ENCODE results near the gene FAM107B.

DNA sequence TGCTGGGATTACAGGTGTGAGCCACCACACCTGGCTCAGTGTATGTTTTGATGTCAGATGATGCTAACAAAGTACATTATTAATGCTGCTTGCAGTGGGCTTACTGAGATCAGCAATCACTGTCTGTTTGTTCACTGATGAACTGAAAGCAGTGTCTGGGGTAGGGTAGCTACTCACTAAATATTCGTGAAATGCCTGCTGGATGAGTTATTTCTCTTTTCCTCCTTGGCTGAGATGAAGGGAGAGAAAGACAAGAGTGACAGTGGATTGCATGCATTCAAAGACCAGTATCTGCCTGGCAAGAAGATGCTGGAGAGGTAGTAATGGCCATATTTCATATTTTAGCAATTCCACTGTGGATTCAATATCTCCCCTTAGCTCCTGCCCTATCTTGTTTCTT lies 32.3 kb downstream of the FAM107B start:
- TF ChIP-seq POLR2A (IDR thresholded peaks at IDR 0.05): no peak
- TF ChIP-seq, protein P1, sequence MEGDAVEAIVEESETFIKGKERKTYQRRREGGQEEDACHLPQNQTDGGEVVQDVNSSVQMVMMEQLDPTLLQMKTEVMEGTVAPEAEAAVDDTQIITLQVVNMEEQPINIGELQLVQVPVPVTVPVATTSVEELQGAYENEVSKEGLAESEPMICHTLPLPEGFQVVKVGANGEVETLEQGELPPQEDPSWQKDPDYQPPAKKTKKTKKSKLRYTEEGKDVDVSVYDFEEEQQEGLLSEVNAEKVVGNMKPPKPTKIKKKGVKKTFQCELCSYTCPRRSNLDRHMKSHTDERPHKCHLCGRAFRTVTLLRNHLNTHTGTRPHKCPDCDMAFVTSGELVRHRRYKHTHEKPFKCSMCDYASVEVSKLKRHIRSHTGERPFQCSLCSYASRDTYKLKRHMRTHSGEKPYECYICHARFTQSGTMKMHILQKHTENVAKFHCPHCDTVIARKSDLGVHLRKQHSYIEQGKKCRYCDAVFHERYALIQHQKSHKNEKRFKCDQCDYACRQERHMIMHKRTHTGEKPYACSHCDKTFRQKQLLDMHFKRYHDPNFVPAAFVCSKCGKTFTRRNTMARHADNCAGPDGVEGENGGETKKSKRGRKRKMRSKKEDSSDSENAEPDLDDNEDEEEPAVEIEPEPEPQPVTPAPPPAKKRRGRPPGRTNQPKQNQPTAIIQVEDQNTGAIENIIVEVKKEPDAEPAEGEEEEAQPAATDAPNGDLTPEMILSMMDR (IDR thresholded peaks at IDR 0.05): no peak
- no peak for TF ChIP-seq POLR2AphosphoS5 (IDR thresholded peaks at IDR 0.05)

Measured in gastroesophageal sphincter (tissue), 3 donors.